Fibroblast of skin of right biceps (primary cell): ENCODE measurements around the gene CBARP.
"Not testable (repeated sequence)": the region's sequence is repeated elsewhere in the genome, so short reads cannot be mapped to it uniquely, and the experiment has no call there.

Experiments used
- DNase-seq: peaks from one replicate; pipeline ENCODE4 v3.0.0-alpha.2; 2013

The CBARP gene

DNA sequence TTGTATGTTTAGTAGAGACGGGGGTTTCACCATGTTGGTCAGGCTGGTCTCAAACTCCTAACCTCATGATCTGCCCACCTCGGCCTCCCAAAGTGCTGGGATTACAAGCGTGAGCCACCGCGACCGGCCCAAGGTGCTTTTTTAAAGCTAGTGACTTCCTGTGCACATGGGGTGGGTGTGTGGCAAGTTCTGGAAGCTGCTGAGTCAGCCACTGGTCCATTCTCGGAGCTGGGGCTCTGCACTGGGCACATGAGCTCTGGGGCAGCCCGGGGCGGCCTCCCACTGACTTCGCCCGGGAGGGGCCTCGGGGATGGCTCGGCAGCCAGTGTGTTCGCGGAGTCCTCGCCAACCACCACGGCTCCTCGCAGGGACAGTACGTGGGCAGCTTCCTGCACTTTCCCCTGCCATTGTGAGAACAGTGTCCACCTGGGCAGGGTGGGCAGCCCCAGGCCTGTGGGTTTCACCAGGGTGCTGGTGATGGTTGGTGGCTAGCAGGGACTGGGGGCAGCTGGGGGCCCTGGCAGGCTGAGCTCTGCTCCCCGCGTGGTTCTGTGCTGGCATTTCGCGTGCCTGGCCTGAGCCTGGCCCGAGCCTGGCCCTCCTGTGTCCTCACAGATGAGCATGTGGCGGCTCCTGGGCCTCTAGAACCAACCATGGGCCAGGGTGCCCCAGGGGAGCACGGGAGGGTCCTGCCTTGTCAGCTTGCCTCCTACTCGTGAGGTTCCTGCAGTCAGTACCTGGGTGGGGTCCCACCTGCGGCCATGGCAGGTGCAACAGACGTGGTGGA is 12.2 kb downstream of the CBARP start:
- no peak for DNase-seq

DNA sequence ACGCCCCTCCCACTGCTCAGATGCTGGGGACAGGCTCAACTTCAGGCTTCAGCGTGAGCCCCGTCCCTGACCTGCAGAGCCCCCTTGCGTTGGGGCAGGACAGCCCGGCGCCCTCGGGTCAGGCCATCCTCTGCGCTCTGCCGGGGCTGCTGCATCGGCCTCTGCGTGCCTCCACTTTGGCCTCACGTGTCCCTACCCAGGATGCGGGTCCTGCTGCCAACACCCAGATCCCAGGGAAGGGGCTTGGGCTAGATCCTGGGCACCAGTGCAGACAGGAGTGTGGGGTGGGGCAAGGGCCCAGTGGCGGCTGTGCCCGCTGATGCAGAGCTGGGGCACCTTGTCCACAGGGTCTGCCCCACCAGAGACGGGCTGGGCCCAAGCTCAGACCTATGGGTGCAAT is 13.0 kb downstream of the CBARP start:
- DNase-seq = no peak

- no peak for DNase-seq
These were observed 13.6 kb downstream of the CBARP start for GRCh38 chr19:1224047-1224825.

- DNase-seq = peak; percentile 41
These were observed 14.6 kb downstream of the CBARP start for GRCh38 chr19:1223018-1223855.

DNA sequence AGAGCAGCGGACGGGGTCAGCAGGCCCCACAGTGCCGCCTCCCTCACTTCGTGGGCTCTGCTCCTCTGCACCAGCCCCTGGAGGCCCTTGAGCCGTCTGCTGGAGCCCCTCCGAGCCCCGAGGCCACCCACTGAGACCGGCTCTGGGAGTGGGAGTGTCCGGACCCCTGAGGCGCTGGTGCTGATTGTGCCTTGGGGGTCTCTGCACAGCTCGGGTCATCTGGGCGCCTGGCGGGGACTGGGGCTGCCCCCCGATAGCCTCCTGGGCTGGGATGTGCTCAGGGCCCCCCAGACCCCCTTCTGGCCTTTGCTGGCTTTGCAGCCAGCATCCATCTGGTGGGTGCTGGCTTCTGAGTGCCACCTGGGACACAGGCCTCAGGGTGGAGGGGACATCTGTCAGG is 15.4 kb downstream of the CBARP start:
- no peak for DNase-seq

DNA sequence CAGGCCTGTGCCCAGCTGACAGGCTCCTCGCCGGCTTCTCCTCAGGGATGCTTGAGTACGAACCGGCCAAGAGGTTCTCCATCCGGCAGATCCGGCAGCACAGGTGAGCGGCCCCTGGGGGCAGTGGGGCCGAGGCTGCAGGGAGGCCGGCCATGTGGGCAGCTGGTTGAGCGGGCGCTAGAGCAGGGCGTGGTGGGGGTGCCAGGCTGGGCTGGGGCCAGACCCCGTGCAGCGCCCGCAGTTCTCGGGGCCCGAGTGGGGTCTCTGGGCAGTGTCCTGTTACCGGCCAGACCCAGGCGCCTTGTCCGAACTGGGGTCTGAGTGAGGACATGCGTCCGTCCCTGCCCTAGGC is 15.9 kb downstream of the CBARP start:
- no peak for DNase-seq

DNA sequence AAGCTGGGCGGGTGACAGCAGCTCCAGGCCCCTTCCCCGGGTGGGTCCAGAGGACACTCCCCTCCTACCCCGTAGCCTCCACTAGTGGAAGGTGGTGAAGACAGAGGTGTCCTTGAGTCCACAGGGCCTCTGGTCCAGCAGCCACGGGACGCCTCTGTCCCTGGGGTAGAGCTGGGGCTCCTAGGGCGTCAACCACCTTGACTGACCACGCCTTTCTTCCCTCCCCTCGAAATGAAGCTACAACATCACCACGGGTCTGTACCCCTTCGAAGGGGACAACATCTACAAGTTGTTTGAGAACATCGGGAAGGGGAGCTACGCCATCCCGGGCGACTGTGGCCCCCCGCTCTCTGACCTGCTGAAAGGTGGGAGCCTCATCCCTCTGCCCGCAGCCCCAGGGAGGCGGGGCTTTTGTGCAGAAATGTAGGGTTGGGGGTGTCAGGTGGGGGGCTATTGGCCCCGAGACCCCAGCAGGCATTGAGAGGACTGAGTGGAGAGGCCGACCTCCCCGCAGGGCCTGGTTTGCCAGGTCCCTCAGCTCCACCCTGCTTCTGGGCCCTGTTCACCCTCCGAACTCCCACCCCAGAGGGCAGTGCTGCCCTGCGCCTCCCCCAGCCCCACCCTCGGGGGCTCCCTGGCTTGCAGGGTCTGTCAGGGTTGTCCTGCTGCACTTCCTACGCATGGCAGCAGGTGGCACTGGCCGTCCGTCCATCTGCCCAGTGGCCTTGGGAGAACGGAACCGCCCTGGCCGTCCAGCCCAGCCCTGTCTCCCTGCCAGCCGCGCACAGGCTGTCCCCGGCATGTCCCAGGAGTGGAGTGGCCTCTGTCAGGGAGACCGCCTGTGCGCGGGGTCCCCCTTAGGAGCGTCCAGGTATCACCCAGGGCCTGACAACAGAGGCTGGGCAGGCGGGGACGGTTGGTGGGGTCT is 16.6 kb downstream of the CBARP start:
- no peak for DNase-seq

DNA sequence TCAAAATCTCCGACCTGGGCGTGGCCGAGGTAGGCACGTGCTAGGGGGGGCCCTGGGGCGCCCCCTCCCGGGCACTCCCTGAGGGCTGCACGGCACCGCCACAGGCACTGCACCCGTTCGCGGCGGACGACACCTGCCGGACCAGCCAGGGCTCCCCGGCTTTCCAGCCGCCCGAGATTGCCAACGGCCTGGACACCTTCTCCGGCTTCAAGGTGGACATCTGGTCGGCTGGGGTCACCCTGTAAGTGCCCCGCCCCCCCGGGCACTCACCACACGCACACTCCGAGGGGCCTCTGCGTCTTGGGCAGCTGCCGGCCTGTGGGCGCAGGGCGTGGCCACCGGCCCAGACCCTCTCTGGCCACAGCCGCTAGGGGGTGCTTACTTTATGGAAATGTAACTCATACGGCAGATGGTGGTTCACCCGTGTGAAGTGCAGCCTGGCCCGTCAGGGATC is 17.3 kb downstream of the CBARP start:
- DNase-seq = no peak

- DNase-seq = no peak
These were observed 17.9 kb downstream of the CBARP start for GRCh38 chr19:1219786-1220476.

GRCh38 chr19:1218751-1219567 is 18.8 kb downstream of the CBARP start:
- no peak for DNase-seq

- no peak for DNase-seq
These were observed 20.4 kb downstream of the CBARP start for GRCh38 chr19:1217366-1217765.

- no peak for DNase-seq
These were observed 21.0 kb downstream of the CBARP start for GRCh38 chr19:1216756-1217155.

- no peak for DNase-seq
These were observed 22.7 kb downstream of the CBARP start for GRCh38 chr19:1214862-1215731.

DNA sequence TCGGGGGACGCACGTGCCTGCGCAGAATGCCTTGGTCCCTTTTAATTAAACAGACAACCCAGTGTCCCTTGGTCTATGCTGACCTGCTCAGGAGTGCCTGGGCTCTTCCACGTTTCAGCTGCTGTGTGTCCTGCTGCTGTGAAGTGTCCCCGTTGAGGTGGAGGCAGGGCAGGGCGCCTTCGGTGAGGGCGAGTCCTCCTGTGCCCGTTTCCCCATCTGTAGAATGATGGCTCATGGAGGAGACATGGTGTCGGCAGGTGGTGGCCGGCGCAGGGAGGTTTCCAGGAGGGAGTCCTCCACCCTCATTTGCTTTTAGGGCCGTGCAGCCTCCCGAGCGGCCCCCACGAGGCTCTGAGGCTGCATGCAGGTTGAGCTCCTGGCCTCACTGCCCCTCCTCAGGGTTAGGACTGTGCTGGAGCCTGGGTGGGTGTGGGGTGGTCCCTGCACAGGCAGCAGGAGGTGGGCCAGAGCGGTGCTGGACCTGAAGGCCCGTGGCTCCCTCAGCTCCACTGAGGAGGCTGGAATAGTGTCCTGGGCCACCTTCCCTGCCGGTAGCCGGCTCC is 23.4 kb downstream of the CBARP start:
- DNase-seq = no peak

- DNase-seq = peak; percentile 51
These were observed 24.2 kb downstream of the CBARP start for GRCh38 chr19:1213391-1214286.

DNA sequence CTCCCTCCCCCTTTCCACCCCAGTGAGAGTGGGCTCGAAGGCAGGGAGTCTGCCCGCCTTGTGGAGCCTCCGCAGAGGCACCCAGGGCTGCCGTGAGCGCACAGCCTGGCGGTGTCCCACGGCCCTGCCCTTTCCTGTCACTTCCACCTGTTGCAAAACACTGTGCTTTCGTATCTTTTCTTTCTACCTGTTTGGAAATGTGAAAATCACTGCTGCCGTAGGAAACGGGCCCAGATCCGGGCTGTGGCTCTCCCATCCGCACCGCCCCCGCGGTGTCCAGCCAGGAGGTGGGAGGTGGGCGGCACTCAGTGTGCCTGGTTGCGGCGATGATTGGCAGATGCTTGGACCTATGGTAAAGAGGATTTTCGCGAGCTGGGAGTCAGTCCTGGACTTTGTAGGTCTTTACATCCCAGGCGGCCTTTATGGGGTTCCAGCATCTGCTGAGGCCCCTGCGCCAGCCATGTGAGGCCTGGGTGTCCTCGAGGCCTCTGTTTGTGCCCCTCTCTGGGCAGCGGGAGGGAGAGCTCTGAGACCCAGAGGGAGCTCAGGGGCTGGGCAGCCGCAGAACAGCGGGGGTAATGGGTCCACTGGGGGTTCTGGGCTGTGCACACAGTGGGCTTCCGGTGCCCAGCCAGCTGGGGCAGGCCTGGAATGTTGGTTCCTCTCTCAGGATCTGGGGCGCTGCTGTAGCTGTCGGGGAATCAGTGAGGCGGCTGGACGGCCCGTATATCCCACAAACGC is 26.1 kb downstream of the CBARP start:
- DNase-seq = peak; percentile 39

DNA sequence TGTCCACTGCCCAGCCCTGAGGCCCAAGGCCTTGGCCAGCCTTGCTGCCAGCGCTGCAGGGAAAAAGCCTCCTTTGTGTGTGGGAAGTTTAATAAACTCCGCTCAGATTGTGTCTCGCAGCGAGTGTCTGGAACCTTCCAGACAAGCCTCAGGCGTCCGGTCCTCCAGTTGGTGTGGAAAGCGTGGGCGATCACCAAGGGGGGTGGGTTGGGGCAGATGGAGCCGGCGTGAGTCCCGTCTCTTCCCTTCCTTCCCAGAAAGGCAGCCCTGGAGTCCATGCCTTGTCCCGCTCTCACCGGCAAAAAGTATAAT is 27.6 kb downstream of the CBARP start:
- no peak for DNase-seq

DNA sequence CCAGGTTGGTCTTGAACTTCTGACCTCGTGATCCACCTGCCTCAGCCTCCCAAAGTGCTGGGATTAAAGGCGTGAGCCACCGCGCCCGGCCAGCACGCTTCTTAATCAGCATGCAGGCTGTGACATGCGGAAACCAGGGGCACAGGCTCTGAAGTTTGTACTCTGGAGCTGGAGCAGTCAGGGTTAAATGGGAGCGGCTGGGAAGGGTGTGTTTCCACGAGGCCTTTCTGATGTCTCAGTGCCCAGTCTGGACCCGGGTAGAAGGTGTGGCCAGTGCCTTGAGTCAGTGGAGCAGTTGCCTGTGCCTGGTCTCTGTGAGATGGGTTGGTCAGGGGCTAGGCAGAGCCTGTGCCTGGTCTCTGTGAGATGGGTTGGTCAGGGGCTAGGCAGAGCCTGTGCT is 29.0 kb downstream of the CBARP start:
- not testable (repeated sequence) for DNase-seq
